ENCODE data around the gene PLS1.

DNA sequence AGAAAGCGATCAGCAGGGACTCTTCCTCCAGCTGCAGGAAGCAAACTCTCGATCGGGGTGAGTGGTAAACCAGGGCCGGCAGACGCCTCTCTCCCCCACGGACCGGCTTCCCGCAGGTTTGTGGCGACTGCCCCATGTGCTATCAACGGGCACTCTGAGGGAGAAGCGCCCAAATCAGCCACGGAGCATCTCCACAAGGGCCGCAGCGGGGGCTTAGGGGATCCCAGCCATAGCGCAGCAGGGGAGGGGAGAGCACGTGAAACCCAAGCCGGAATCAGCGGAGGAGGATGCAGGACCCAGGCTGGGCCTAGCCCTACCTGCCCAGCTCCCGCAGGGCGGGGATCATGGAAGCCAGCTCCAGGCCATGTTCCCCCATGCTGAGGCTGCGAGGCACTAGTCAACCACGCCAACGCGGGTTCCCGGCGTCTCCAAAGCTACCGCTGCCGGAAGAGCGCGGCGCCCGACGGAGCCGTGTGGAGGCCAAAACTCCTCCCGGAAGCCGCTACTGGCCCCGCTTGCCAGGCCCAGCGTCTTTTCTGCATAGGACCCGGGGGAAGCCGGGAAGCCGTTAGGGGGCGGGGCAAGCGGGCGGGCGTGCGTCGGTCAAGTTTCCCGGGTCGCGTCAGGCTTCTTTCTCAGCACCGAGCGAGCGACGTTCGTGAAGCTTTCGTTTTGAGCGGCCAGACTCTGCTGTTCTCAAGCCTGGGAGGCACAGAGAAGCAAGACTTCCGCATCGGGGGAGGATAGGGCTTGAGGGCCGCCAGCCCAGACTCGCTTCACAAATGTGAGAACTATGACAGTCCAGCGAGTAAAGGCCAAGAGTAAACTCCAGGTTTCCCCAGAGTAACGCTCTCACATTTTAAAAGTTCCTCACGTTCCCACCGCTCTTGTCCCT lies 17.6 kb upstream of the PLS1 start, which contains the start of gene ATR:
- TF ChIP-seq CTCF (conservative IDR thresholded peaks at IDR 0.05; ENCODE audit: low read depth, low read length) (no peak), EZH2 (IDR thresholded peaks at IDR 0.05; ENCODE audit: low read length, unreplicated experiment) (no peak), EZH2phosphoT487 (IDR thresholded peaks at IDR 0.05; ENCODE audit: borderline replicate concordance, low read length) (no peak)
